NOMO-1 (cell line): ENCODE data around the gene PALD1.

Experiments used
- DNase-seq, 2 experiments: peaks; one replicate each; lab custom pipeline; 2025; ENCODE audit not compliant: unreplicated experiment in 2 of 2; lab: John Stamatoyannopoulos, UW

The PALD1 gene

GRCh38 chr10:70587045-70587658 lies 108.6 kb downstream of the PALD1 start:
- DNase-seq, result no peak

GRCh38 chr10:70588255-70588654 lies 109.7 kb downstream of the PALD1 start:
- peak in 1 of 2 experiments; percentile 38 for DNase-seq

- DNase-seq, result peak in 1 of 2 experiments; percentile 60
Measured at GRCh38 chr10:70588859-70589570, 110.4 kb downstream of the PALD1 start.

- DNase-seq, result no peak
Measured at GRCh38 chr10:70589762-70590654, 111.4 kb downstream of the PALD1 start.

- DNase-seq, result no peak
Measured at GRCh38 chr10:70590655-70591416, 112.3 kb downstream of the PALD1 start.

GRCh38 chr10:70592186-70592735 lies 113.7 kb downstream of the PALD1 start:
- DNase-seq, result no peak

- no peak for DNase-seq
Measured at GRCh38 chr10:70592746-70593512, 114.4 kb downstream of the PALD1 start.

GRCh38 chr10:70593513-70593890 lies 114.9 kb downstream of the PALD1 start:
- DNase-seq, result no peak

GRCh38 chr10:70594161-70594560 lies 115.6 kb downstream of the PALD1 start:
- no peak for DNase-seq

GRCh38 chr10:70595566-70596016 lies 117.0 kb downstream of the PALD1 start:
- DNase-seq, result no peak

GRCh38 chr10:70596110-70596798 lies 117.7 kb downstream of the PALD1 start:
- no peak for DNase-seq

- no peak for DNase-seq
Measured at GRCh38 chr10:70596860-70597809, 118.6 kb downstream of the PALD1 start.

- no peak for DNase-seq
Measured at GRCh38 chr10:70597856-70598815, 119.6 kb downstream of the PALD1 start.

- DNase-seq, result no peak
Measured at GRCh38 chr10:70598857-70599295, 120.3 kb downstream of the PALD1 start.

GRCh38 chr10:70599319-70599718 lies 120.8 kb downstream of the PALD1 start:
- DNase-seq, result no peak

- no peak for DNase-seq
Measured at GRCh38 chr10:70599791-70600190, 121.2 kb downstream of the PALD1 start.
